Measurements from ENCODE around the gene ARRB1. TPM values are rescaled to one million over a fixed set of nuclear protein-coding genes. Genes with fewer than 3 reads are reported as not detected.

ARRB1 gene
- total RNA-seq, 2 donors from 2014 or later: 70.3 to 73.4 TPM

- no peak overlapping the region for H3K4me3 ChIP-seq
- intact Hi-C loops (cut with DNase I): no loop called here
- no peaks in the 10 kb centered on the region for H3K27me3 ChIP-seq
- H3K36me3 ChIP-seq: no peaks in the 10 kb centered on the region
- H3K9ac ChIP-seq (ENCODE audit: low read depth in 2 of 2, low read length in 2 of 2): peak overlapping the region in 1 of 2 donors; percentile 75
- no peak for TF ChIP-seq CTCF (IDR thresholded peaks at IDR 0.05)
- H3K9me3 ChIP-seq: no peaks in the 10 kb centered on the region
- peaks cover 83% of the 10 kb centered on the region for H3K4me1 ChIP-seq
- DNase-seq: peak; percentile 74
- H3K27ac ChIP-seq: peak overlapping the region; percentile 79
Measured at GRCh38 chr11:75342966-75343870, 8.2 kb downstream of the ARRB1 start.

- no peaks in the 10 kb centered on the region for H3K27me3 ChIP-seq
- no peaks in the 10 kb centered on the region for H3K9me3 ChIP-seq
- H3K4me1 ChIP-seq: peaks cover 80% of the 10 kb centered on the region
- TF ChIP-seq CTCF (IDR thresholded peaks at IDR 0.05): no peak
- peak overlapping the region; percentile 79 for H3K27ac ChIP-seq
- H3K36me3 ChIP-seq: no peaks in the 10 kb centered on the region
- intact Hi-C loops (cut with DNase I): no loop called here
- no peak overlapping the region for H3K4me3 ChIP-seq
- DNase-seq: peak; percentile 38
- H3K9ac ChIP-seq (ENCODE audit: low read depth in 2 of 2, low read length in 2 of 2): peak overlapping the region in 1 of 2 donors; percentile 75
Measured at GRCh38 chr11:75342231-75342918, 9.1 kb downstream of the ARRB1 start.

DNA sequence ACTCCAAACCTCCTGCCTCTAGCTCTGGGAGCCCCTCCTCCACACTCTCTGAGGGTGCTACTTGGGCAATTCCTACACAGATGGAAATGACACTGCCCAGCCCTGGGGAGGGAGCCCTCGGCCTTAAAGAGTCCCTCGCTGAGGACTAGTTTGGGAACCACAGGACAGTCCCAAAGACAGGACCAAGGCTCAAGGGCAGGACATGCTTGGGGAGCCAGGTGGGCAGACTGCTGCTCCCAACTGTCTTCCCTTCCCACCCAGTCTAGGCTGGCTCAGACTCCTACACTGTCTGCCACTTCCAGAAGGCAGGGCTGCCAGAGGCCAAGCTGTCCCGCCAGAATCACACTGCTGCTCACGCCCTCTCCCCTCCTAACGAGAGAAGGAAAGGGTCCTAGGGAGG, 9.8 kb downstream of the ARRB1 start:
- intact Hi-C loops (cut with DNase I): no loop called here
- DNase-seq: peak; percentile 48
- no peaks in the 10 kb centered on the region for H3K27me3 ChIP-seq
- TF ChIP-seq CTCF (IDR thresholded peaks at IDR 0.05): no peak
- peaks cover 74% of the 10 kb centered on the region for H3K4me1 ChIP-seq
- no peaks in the 10 kb centered on the region for H3K36me3 ChIP-seq
- H3K9ac ChIP-seq (ENCODE audit: low read depth in 2 of 2, low read length in 2 of 2): peak overlapping the region; percentile 32 to 75
- H3K27ac ChIP-seq: peak overlapping the region; percentile 79
- H3K4me3 ChIP-seq: no peak overlapping the region
- H3K9me3 ChIP-seq: no peaks in the 10 kb centered on the region

DNA sequence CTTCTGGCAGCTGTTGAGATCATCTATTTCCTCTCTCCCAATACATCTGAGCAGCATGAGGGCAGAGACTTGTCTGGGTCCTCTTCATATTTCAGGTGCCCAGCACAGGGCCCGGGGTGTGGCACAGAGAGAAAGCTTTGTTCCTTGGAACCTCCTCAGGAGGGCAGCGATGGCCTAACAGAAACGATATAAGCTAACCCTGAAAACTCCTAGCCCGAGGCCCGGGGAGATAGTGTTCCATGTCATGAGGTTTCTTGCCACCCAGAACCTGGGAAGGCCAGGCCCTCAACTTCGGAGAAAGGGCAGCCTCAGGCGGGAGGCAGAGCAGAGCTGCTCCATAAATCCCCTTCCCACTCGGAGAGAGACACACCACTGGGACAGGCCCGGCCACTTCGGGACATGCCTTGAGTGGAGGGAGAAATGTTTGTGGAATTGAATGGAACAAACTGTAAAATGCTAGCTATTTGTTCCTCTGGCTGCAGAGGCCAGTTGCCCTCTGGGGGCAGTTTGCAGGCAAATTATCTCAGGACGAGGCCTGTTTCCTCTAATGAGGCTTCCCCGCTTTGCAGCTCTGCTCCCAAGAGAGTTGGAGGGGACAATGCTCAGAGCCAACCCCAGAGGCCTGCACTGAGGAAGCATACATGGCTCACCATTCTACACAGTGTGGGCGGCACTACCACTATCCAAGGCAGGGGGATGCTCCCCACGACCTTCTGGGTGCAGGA, 11.6 kb downstream of the ARRB1 start:
- H3K36me3 ChIP-seq: no peaks in the 10 kb centered on the region
- no peak for TF ChIP-seq CTCF (IDR thresholded peaks at IDR 0.05)
- H3K27me3 ChIP-seq: no peaks in the 10 kb centered on the region
- H3K4me1 ChIP-seq: peaks cover 68% of the 10 kb centered on the region
- H3K4me3 ChIP-seq: no peak overlapping the region
- no peaks in the 10 kb centered on the region for H3K9me3 ChIP-seq
- H3K27ac ChIP-seq: peak overlapping the region; percentile 79
- intact Hi-C loops (cut with DNase I): no loop called here
- peak overlapping the region; percentile 32 to 80 for H3K9ac ChIP-seq (ENCODE audit: low read depth in 2 of 2, low read length in 2 of 2)
- peak; percentile 49 for DNase-seq

GRCh38 chr11:75338516-75339208, 12.8 kb downstream of the ARRB1 start:
- no peaks in the 10 kb centered on the region for H3K27me3 ChIP-seq
- intact Hi-C loops (cut with DNase I): no loop called here
- peak overlapping the region in 1 of 2 donors; percentile 80 for H3K9ac ChIP-seq (ENCODE audit: low read depth in 2 of 2, low read length in 2 of 2)
- H3K4me1 ChIP-seq: peaks cover 64% of the 10 kb centered on the region
- H3K4me3 ChIP-seq: no peak overlapping the region
- H3K36me3 ChIP-seq: no peaks in the 10 kb centered on the region
- H3K9me3 ChIP-seq: no peaks in the 10 kb centered on the region
- H3K27ac ChIP-seq: peak overlapping the region; percentile 79
- DNase-seq: no peak
- no peak for TF ChIP-seq CTCF (IDR thresholded peaks at IDR 0.05)

Data from colonic mucosa (tissue), 4 donors.